Inflammatory macrophage treated with lipopolysaccharide for 1 hour (primary cell): ENCODE measurements around the gene SOX2.

Experiments used
- DNase-seq, 2 donors: peaks; one replicate each; pipeline ENCODE4 v3.0.0-alpha.2; 2020 to 2022

SOX2 gene

GRCh38 chr3:181705086-181705480 lies 6.6 kb upstream of the SOX2 start:
- DNase-seq, result no peak

- no peak for DNase-seq
Observed at GRCh38 chr3:181707980-181708379, 3.7 kb upstream of the SOX2 start.

- peak; percentile 20 to 79 for DNase-seq
Observed at GRCh38 chr3:181709537-181710279, 2.0 kb upstream of the SOX2 start.

- DNase-seq, result no peak
Observed at GRCh38 chr3:181710345-181711291, 1.1 kb upstream of the SOX2 start.

GRCh38 chr3:181712226-181712552 lies 464 bp downstream of the SOX2 start:
- DNase-seq, result no peak

- DNase-seq, result no peak
Observed at GRCh38 chr3:181712553-181713279, 991 bp downstream of the SOX2 start.

- DNase-seq, result no peak
Observed at GRCh38 chr3:181713280-181713647, 1.5 kb downstream of the SOX2 start.

GRCh38 chr3:181713676-181714612 lies 2.2 kb downstream of the SOX2 start:
- DNase-seq, result no peak

GRCh38 chr3:181715571-181716340 lies 4.0 kb downstream of the SOX2 start:
- peak in 1 of 2 donors; percentile 9 for DNase-seq

- no peak for DNase-seq
Observed at GRCh38 chr3:181716966-181717365, 5.2 kb downstream of the SOX2 start.

- DNase-seq, result no peak
Observed at GRCh38 chr3:181717549-181718171, 5.9 kb downstream of the SOX2 start.

- DNase-seq, result no peak
Observed at GRCh38 chr3:181718369-181718768, 6.6 kb downstream of the SOX2 start.

GRCh38 chr3:181718987-181719911 lies 7.5 kb downstream of the SOX2 start:
- no peak for DNase-seq

GRCh38 chr3:181719991-181720680 lies 8.4 kb downstream of the SOX2 start:
- DNase-seq, result no peak

GRCh38 chr3:181721046-181721875 lies 9.5 kb downstream of the SOX2 start:
- DNase-seq, result no peak

GRCh38 chr3:181722156-181722555 lies 10.4 kb downstream of the SOX2 start:
- DNase-seq, result no peak

- DNase-seq, result no peak
Observed at GRCh38 chr3:181722766-181723425, 11.2 kb downstream of the SOX2 start.
